UCSD-AML1 (cell line): ENCODE measurements around the gene YJEFN3.

ENCODE experiments used
- DNase-seq: peaks from one replicate; lab custom pipeline; 2025; ENCODE audit not compliant: unreplicated experiment; lab: John Stamatoyannopoulos, UW

YJEFN3 gene

GRCh38 chr19:19575411-19575810 is 46.7 kb downstream of the YJEFN3 start:
- DNase-seq, result no peak

GRCh38 chr19:19578252-19578651 is 49.5 kb downstream of the YJEFN3 start:
- no peak for DNase-seq

- DNase-seq, result no peak
Observed at GRCh38 chr19:19579533-19580361, 51.0 kb downstream of the YJEFN3 start.

- DNase-seq, result no peak
Observed at GRCh38 chr19:19580418-19580817, 51.7 kb downstream of the YJEFN3 start.

- DNase-seq, result no peak
Observed at GRCh38 chr19:19581391-19581790, 52.7 kb downstream of the YJEFN3 start.

- no peak for DNase-seq
Observed at GRCh38 chr19:19582471-19582870, 53.8 kb downstream of the YJEFN3 start.

GRCh38 chr19:19584356-19584755 is 55.6 kb downstream of the YJEFN3 start:
- DNase-seq, result no peak
